HepG2 (cell line): ENCODE data around the gene ATP4A. TPM values are rescaled to one million over a fixed set of nuclear protein-coding genes. Genes with fewer than 3 reads are reported as not detected.

Experiments
- ATAC-seq: fragments of 200-7000 bp; cut with Tn5 transposase; 3 replicates; pipeline ENCODE4 v1.9.1; 2020; ENCODE audit warnings: mild to moderate bottlenecking, moderate library complexity
- BruUV-seq: library from RNA; stranded (reverse); fragments of 400-500 nt; replicated peaks from 2 replicates; lab custom pipeline; 2021; lab: Mats Ljungman, UMichigan
- CTCF ChIA-PET: fragments of 300-600 bp; formaldehyde crosslinking; extraction: SDS; loops from one replicate; lab custom pipeline; 2021; ENCODE audit warnings: low total read pairs, inconsistent platforms, low intra/inter-chr PET ratio; lab: Yijun Ruan, JAX
- POLR2A ChIA-PET: fragments of 350-600 bp; sonication (Branson Sonifier 250); formaldehyde crosslinking; loops from one replicate; lab custom pipeline; 2020; ENCODE audit warnings: antibody characterized with exemption, inconsistent platforms; lab: Yijun Ruan, JAX
- DNase-seq: peaks from one replicate; pipeline ENCODE4 v3.0.0-alpha.2; 2015; ENCODE audit warnings: low spot score
- FAIRE-seq: peaks from 3 replicates; lab custom pipeline; 2011; peaks lifted over from hg19 to GRCh38; lab: Jason Lieb, UNC
- H2AFZ ChIP-seq: one replicate; pipeline ENCODE4 v1.6.1; 2011; ENCODE audit warnings: low read length, inconsistent platforms
- H3K27ac ChIP-seq: fragments of 300-600 bp; 3 replicates; pipeline ENCODE4 v1.8.0; 2011; ENCODE audit warnings: mixed run types, mild to moderate bottlenecking, mixed read lengths, low read length, inconsistent platforms; ENCODE audit not compliant: insufficient read depth; ENCODE audit errors: extremely low read length
- H3K27me3 ChIP-seq, 2 experiments: fragments of 200-600 bp in 1 of 2; 2 replicates in 1 of 2; 3 replicates in 1 of 2; pipeline versions ENCODE4 v1.6.0 to v1.8.0; 2011; ENCODE audit warnings: low read length in 2 of 2, mild to moderate bottlenecking in 2 of 2, moderate library complexity in 2 of 2, inconsistent platforms in 1 of 2; ENCODE audit not compliant: insufficient read depth in 2 of 2, control insufficient read depth in 1 of 2
- H3K36me3 ChIP-seq, 2 experiments: fragments of 200-600 bp in 1 of 2; replicated peaks in 1 of 2; 2 replicates in 1 of 2; 3 replicates in 1 of 2; pipeline versions ENCODE4 v1.5.1 to v1.8.0; 2011; ENCODE audit warnings: low read length in 2 of 2, inconsistent platforms in 1 of 2; ENCODE audit not compliant: insufficient read depth in 2 of 2, control insufficient read depth in 1 of 2
- H3K4me1 ChIP-seq: 2 replicates; pipeline ENCODE4 v1.5.1; 2012; ENCODE audit warnings: low read length, inconsistent platforms; ENCODE audit not compliant: insufficient read depth
- H3K4me2 ChIP-seq: 2 replicates; pipeline ENCODE4 v1.6.0; 2011; ENCODE audit warnings: low read depth, low read length, inconsistent platforms
- H3K4me3 ChIP-seq, 3 experiments: fragments of 200-600 bp in 1 of 3; sonication (generic), shearing (Covaris generic) in 1 of 3; replicated peaks in 1 of 3; 2 replicates each; pipeline ENCODE4 v1.5.1; 2011 to 2016; ENCODE audit warnings: low read length in 3 of 3, inconsistent platforms in 2 of 3, low read depth in 2 of 3, mild to moderate bottlenecking in 2 of 3, control low read depth in 1 of 3, mixed read lengths in 1 of 3; ENCODE audit not compliant: insufficient read depth in 1 of 3
- H3K79me2 ChIP-seq: one replicate; pipeline ENCODE4 v1.6.1; 2011; ENCODE audit warnings: low read length, inconsistent platforms; ENCODE audit not compliant: insufficient read depth
- H3K9ac ChIP-seq: 2 replicates; pipeline ENCODE4 v1.6.0; 2011; ENCODE audit warnings: mild to moderate bottlenecking, low read depth, low read length, inconsistent platforms; ENCODE audit not compliant: insufficient read depth
- H3K9me3 ChIP-seq: 2 replicates; pipeline ENCODE4 v1.5.1; 2012; ENCODE audit warnings: mild to moderate bottlenecking, low read length
- H4K20me1 ChIP-seq: 2 replicates; pipeline ENCODE4 v1.6.0; 2011; ENCODE audit warnings: inconsistent platforms, mild to moderate bottlenecking, low read length, moderate library complexity; ENCODE audit not compliant: insufficient read depth
- AHDC1 ChIP-seq: sonication (generic); formaldehyde crosslinking; IDR thresholded peaks from 2 replicates; pipeline ENCODE4 v1.5.1; 2020; ENCODE audit warnings: mild to moderate bottlenecking, missing genetic modification reagents, borderline replicate concordance
- DDIT3 ChIP-seq: sonication (generic); formaldehyde crosslinking; IDR thresholded peaks from 2 replicates; pipeline ENCODE4 v1.4.0; 2020; ENCODE audit warnings: mild to moderate bottlenecking, missing genetic modification reagents
- GZF1 ChIP-seq: sonication (generic); formaldehyde crosslinking; IDR thresholded peaks from 2 replicates; pipeline ENCODE4 v1.5.1; 2020; ENCODE audit warnings: mild to moderate bottlenecking, missing genetic modification reagents
- KLF16 ChIP-seq, 2 experiments: sonication (generic) in 1 of 2; formaldehyde crosslinking in 1 of 2; IDR thresholded peaks; 2 replicates each; pipeline versions ENCODE4 v1.6.1 to v1.8.0; 2016 to 2023; ENCODE audit warnings: missing genetic modification reagents in 2 of 2, missing compliant biosample characterization in 1 of 2
- POLR2AphosphoS2 ChIP-seq: IDR thresholded peaks from 2 replicates; pipeline ENCODE4 v1.6.1; 2011; ENCODE audit warnings: low read depth, low read length, improper control_type of control experiment
- TERF1 ChIP-seq: sonication (generic); formaldehyde crosslinking; IDR thresholded peaks from 2 replicates; pipeline ENCODE4 v1.8.0; 2022; ENCODE audit warnings: mild to moderate bottlenecking, missing genetic modification reagents, moderate library complexity
- ZBTB20 ChIP-seq: sonication (generic); formaldehyde crosslinking; IDR thresholded peaks from 2 replicates; pipeline ENCODE4 v1.8.1; 2023; ENCODE audit warnings: missing genetic modification reagents, low read depth, mild to moderate bottlenecking, borderline replicate concordance
- ZNF460 ChIP-seq: sonication (generic); formaldehyde crosslinking; IDR thresholded peaks from 2 replicates; pipeline ENCODE4 v1.5.1; 2020; ENCODE audit warnings: missing genetic modification reagents, mild to moderate bottlenecking, borderline replicate concordance
- ZNF781 ChIP-seq: sonication (generic); formaldehyde crosslinking; IDR thresholded peaks from 2 replicates; pipeline ENCODE4 v1.5.1; 2020; ENCODE audit warnings: borderline replicate concordance, mild to moderate bottlenecking, missing genetic modification reagents; ENCODE audit errors: not compliant biosample characterization
- WGBS: methylation state at CpG from one replicate; pipeline ENCODE4 v1.1.6; 2017; ENCODE audit warnings: low lambda C conversion rate; 5-methylcytosine and 5-hydroxymethylcytosine counted together
- in situ Hi-C: cut with HindIII; loops from 2 replicates; pipeline ENCODE4 v1.10.0; 2017; ENCODE audit warnings: low pct_unique_long_range_greater_than_20kb; ENCODE audit not compliant: extremely low pct_ligation_motif_present
- intact Hi-C: fragments of 100-400 bp; cut with micrococcal nuclease; formaldehyde crosslinking; loops from one replicate; pipeline ENCODE4 v1.10.0; 2022; ENCODE audit not compliant: unreplicated experiment
- polyA plus RNA-seq, 8 experiments: library from polyadenylated mRNA; depleted of rRNA in 3 of 8; stranded (reverse) in 7 of 8; unstranded in 1 of 8; fragments of >200 nt; fragmentation: Illumina TruSeq in 4 of 8; extraction: Trizol in 4 of 8; gene quantifications; 2 replicates each; pipeline versions ENCODE4 v1.2.1 to v1.2.3, GENCODE V29; 2011 to 2016; ENCODE audit warnings: low read depth in 4 of 8, missing spikeins in 1 of 8, mixed read lengths in 1 of 8; ENCODE audit not compliant: insufficient read depth in 1 of 8
- total RNA-seq, 5 experiments: library from RNA; depleted of rRNA; stranded (reverse); fragments of >200 nt; fragmentation: Illumina TruSeq; extraction: Trizol; gene quantifications; 2 replicates each; pipeline ENCODE4 v1.2.3, GENCODE V29; 2016; ENCODE audit warnings: low read depth in 1 of 5
- TF ChIP-seq, protein P1 (sequence below): sonication (generic); formaldehyde crosslinking; IDR thresholded peaks from 2 replicates; pipeline ENCODE4 v1.4.0; 2020; ENCODE audit warnings: missing genetic modification reagents, mild to moderate bottlenecking, borderline replicate concordance
- TF ChIP-seq, protein P2 (sequence below): sonication (generic); formaldehyde crosslinking; IDR thresholded peaks from 2 replicates; pipeline ENCODE4 v1.8.0; 2022; ENCODE audit warnings: missing genetic modification reagents, low read depth, mild to moderate bottlenecking, borderline replicate concordance

ATP4A gene
- total and polyA plus RNA-seq, 2 of the 13 experiments (the other 11 are each of a cell fraction or from before 2014, with no cell fraction given) = 0.08 to 0.11 TPM

GRCh38 chr19:35508129-35508528 is 55.3 kb downstream of the ATP4A start (continued):
- TF ChIP-seq, protein P1, sequence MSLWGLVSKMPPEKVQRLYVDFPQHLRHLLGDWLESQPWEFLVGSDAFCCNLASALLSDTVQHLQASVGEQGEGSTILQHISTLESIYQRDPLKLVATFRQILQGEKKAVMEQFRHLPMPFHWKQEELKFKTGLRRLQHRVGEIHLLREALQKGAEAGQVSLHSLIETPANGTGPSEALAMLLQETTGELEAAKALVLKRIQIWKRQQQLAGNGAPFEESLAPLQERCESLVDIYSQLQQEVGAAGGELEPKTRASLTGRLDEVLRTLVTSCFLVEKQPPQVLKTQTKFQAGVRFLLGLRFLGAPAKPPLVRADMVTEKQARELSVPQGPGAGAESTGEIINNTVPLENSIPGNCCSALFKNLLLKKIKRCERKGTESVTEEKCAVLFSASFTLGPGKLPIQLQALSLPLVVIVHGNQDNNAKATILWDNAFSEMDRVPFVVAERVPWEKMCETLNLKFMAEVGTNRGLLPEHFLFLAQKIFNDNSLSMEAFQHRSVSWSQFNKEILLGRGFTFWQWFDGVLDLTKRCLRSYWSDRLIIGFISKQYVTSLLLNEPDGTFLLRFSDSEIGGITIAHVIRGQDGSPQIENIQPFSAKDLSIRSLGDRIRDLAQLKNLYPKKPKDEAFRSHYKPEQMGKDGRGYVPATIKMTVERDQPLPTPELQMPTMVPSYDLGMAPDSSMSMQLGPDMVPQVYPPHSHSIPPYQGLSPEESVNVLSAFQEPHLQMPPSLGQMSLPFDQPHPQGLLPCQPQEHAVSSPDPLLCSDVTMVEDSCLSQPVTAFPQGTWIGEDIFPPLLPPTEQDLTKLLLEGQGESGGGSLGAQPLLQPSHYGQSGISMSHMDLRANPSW (CRISPR knock-in tag) = no peak

GRCh38 chr19:35507561-35507960 is 55.9 kb downstream of the ATP4A start:
- no peaks in the 10 kb centered on the region for H3K79me2 ChIP-seq
- in situ Hi-C loops (no loop called here), intact Hi-C loops (no loop called here)
- no peak overlapping the region for H2AFZ ChIP-seq
- WGBS = 95% methylated on average over 11 of the region's 11 CpGs
- no peak overlapping the region for H3K27ac ChIP-seq
- no peaks in the 10 kb centered on the region for H3K9me3 ChIP-seq
- no peak overlapping the region for H3K4me2 ChIP-seq
- no peak overlapping the region for H3K4me3 ChIP-seq
- peaks cover 3 to 5% of the 10 kb centered on the region in 2 experiments; a peak in 3 of 5 replicates for H3K36me3 ChIP-seq
- CTCF ChIA-PET = no interaction called here
- POLR2A ChIA-PET = interaction anchor here (1.1 to 1.6 kb wide), 3 partner anchors 10 to 40 kb away, joined by 3 read pairs; no protein-coding TSS in a partner anchor
- no TSS peak for BruUV-seq
- peaks cover 37% of the 10 kb centered on the region for H3K4me1 ChIP-seq
- ATAC-seq = no peak
- FAIRE-seq = no peak
- H3K27me3 ChIP-seq = peaks cover 1 to 12% of the 10 kb centered on the region in 2 experiments; a peak in 2 of 5 replicates
- no peak for DNase-seq
- H3K9ac ChIP-seq = no peak overlapping the region
- H4K20me1 ChIP-seq = no peaks in the 10 kb centered on the region
- TF ChIP-seq ZNF781 (no peak), KLF16 (CRISPR knock-in tag; IDR thresholded peaks at IDR 0.05) (no peak), AHDC1 (no peak), DDIT3 (CRISPR knock-in tag) (no peak), POLR2AphosphoS2 (no peak), GZF1 (no peak), TERF1 (CRISPR knock-in tag) (no peak), ZNF460 (no peak), ZBTB20 (CRISPR knock-in tag) (no peak)
- TF ChIP-seq, protein P2, sequence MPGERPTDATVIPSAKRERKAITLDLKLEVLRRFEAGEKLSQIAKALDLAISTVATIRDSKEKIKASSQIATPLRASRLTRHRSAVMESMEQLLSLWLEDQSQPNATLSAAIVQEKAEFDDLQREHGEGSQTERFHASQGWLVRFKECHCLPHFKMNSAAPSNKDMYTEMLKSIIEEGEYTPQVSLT (CRISPR knock-in tag) = no peak
